GM12892 (cell line): ENCODE data around the gene STK36.

Source experiments
- DNase-seq: peaks from one replicate; pipeline ENCODE4 v3.0.0; 2011; ENCODE audit not compliant: insufficient read length
- FAIRE-seq: peaks from 2 replicates; lab custom pipeline; 2011; peaks lifted over from hg19 to GRCh38; lab: Jason Lieb, UNC
- POLR2A ChIP-seq: IDR thresholded peaks from 2 replicates; pipeline ENCODE4 v1.6.1; 2011; ENCODE audit warnings: low read depth, low read length, control low read depth
- POLR2AphosphoS5 ChIP-seq: IDR thresholded peaks from 2 replicates; pipeline ENCODE4 v1.6.1; 2011; ENCODE audit warnings: low read depth, low read length, control low read depth
- TAF1 ChIP-seq: IDR thresholded peaks from 2 replicates; pipeline ENCODE4 v1.6.1; 2011; ENCODE audit warnings: low read depth, mild to moderate bottlenecking, control low read depth, low read length, borderline replicate concordance

The STK36 gene

DNA sequence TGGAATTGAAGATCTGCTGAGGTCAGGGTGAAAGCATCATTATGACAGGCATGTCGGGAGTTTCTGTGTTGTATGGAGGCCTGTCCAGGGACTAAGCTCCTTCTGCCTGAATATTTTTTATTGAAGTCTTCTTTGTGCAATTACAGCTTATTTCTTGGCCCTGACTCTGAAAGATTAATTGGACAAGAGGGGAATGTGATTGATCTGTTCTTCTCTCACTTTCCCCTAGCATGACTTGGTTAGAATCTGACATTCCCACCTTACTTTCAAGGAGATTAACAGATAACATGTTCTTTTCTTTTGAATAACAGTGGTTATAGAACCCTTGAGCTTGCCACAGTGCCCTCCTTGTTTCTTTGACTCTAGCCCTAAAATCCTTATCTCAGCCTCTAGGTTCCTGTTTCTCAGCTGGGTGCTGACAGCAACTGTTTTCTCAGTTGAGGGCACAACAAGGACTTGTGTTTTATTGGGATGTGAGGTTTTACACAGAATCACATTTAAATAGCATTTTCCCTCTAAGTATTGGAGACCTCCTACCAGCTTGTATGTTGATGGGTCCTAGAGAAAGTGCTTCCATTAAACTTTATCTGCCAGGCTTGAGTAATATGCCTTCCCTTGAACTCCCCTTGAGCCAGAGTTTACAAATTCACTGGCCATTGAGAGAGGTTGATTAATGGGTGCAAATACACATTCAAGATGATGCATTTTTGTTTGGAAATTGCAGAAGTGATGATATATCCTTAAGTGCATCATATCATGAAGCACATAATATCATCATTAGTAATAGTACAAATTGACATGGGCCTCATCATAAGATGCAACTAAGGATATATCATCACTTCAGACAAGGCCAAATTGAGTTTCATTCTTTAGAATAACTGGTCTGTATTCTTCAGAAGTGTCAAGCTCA is 51.2 kb downstream of the STK36 start:
- FAIRE-seq (no peak), DNase-seq (no peak)
- no peak for TF ChIP-seq POLR2AphosphoS5
- no peak for TF ChIP-seq TAF1
- no peak for TF ChIP-seq POLR2A

DNA sequence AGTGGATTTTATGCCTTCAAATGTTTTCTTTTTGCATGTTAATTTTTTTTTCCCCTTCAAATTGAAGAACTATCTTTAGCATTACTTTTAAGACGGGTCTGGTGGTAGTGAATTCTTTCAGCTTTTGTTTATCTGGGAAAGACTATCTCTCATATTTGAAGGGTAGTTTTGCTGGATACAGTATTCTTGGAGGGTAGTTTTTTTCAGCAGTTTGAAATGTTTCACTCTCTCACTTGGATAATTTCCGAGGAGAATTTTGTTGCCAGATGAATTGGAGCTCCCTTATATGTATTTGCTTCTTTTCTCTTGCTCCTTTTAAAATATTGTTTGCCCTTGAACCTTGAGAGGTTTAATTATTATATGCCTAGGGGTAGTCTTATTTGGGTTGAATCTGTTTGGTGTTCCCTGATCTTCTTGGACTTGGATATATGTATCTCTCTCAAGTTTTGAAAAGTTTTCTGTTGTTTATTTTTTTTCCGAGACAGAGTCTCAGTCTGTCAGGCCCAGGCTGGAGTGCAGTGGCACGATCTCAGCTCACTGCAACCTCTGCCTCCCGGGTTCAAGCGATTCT is 54.2 kb downstream of the STK36 start:
- TF ChIP-seq TAF1 (no peak), POLR2A (no peak), POLR2AphosphoS5 (no peak)
- no peak for DNase-seq
- no peak for FAIRE-seq

- DNase-seq (no peak), FAIRE-seq (peak; percentile 54)
- TF ChIP-seq POLR2A (no peak), TAF1 (no peak), POLR2AphosphoS5 (no peak)
These were observed 55.7 kb downstream of the STK36 start for GRCh38 chr2:218727502-218728165.

DNA sequence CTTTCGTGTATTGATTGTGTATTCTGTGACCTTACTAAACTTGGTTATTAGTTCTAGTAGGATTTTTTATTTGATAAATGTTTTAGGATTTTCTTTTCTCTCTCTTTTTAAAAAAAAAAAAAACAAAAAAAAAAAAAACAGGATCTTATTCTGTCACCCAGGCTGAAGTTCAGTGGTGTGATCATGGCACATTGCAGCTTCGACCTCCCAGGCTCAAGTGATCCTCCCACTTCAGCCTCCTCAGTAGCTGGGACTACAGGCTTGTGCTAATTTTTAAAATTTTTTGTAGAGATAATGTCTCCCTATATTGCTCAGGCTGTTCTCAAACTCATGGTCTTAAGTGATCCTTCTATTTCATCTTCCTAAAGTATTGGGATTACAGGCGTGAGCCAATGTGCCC is 57.8 kb downstream of the STK36 start:
- DNase-seq (no peak), FAIRE-seq (no peak)
- no peak for TF ChIP-seq POLR2A
- TF ChIP-seq POLR2AphosphoS5 = no peak
- TF ChIP-seq TAF1 = no peak

GRCh38 chr2:218732052-218732760 is 60.3 kb downstream of the STK36 start:
- TF ChIP-seq TAF1 (no peak), POLR2A (no peak), POLR2AphosphoS5 (no peak)
- DNase-seq = no peak
- FAIRE-seq = no peak

GRCh38 chr2:218732761-218733158 is 60.9 kb downstream of the STK36 start:
- TF ChIP-seq POLR2A = no peak
- no peak for TF ChIP-seq TAF1
- TF ChIP-seq POLR2AphosphoS5 = no peak
- DNase-seq = no peak

GRCh38 chr2:218733171-218734021 is 61.5 kb downstream of the STK36 start:
- DNase-seq (no peak), FAIRE-seq (no peak)
- TF ChIP-seq POLR2AphosphoS5 (no peak), TAF1 (no peak), POLR2A (peak; percentile 33; the same call in 1 of the 2 replicates)

More at GRCh38 chr2:218732761-218733158, 60.9 kb downstream of the STK36 start:
- FAIRE-seq = no peak

DNA sequence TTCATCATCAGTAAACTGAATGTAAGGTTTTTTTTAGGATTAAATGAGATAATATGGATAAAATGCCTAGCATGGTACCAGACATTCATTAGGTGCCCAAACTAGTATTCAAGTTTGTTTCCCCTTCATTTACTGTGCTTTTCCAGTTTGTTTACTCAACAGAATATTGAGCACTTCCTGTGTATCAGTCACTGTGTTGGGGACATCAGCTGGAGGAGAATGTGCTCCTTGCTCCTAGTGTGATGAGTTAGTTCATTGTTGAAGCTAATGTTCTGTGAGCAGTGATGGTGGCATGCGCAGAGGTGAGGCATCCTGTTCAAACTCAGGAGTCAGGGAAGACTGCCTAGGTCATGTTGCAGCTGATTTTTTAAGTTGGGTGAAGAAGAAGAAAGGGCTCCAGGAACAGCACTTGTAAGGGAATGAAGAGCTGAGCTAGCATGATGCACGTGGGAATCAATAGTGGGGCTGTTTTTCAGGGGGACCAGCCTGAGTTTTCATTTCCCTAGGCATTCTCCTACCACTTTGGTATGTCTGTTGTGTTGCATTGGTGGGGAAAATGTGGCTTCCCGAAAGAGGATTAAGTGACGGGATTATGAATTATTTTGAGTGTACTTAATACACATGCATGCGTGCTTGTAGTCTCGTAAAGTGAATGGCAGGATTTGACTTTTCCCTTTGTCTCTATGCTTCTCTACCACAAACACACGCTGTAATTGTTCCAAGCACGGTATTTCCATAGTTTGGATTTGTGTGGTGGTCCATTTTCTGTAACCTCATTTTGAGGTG is 62.5 kb downstream of the STK36 start:
- no peak for DNase-seq
- TF ChIP-seq TAF1 = no peak
- no peak for TF ChIP-seq POLR2A
- no peak for TF ChIP-seq POLR2AphosphoS5
- no peak for FAIRE-seq

GRCh38 chr2:218736531-218736930 is 64.6 kb downstream of the STK36 start:
- FAIRE-seq = no peak

DNA sequence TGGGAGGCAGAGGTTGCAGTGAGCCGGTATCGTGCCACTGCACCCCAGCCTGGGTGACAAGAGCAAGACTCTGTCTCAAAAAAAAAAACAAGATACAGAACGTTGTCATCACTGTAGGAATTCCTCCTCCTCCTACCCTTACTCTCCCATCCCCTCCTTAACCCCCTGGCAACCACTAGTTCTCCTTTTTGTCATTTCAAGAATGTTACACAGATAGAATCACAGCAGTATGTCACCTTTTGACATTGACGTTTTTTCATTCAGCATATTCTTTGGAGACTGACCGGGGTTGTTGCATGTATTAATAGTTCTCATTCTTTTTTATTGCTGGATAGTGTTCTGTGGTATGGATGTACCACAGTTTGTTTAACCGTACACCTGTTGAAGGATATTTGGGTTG is 71.2 kb downstream of the STK36 start:
- DNase-seq (no peak), FAIRE-seq (peak; percentile 74)
- TF ChIP-seq TAF1 = no peak
- TF ChIP-seq POLR2AphosphoS5 = no peak
- TF ChIP-seq POLR2A = no peak

More at GRCh38 chr2:218736531-218736930, 64.6 kb downstream of the STK36 start:
- DNase-seq = no peak
- TF ChIP-seq POLR2AphosphoS5 = no peak
- no peak for TF ChIP-seq POLR2A
- no peak for TF ChIP-seq TAF1

DNA sequence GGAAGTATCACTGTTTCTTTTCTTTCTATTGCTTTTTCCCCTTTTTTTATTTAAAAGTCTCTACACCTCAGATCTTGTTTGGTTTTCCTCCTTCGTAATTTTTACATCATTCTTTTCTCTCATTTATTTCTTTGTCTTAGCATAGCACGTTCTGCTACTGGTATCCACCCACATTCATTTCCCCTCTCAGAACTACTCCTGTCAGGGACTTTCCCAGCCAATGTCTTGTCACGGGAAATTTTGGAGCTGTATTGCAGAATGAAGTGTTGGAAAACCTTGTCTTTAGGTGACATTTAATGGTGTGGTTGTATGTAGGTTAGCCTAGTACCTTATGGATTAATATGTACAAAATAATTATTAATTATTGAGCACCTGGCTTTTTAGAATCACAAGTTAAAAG is 72.7 kb downstream of the STK36 start:
- no peak for DNase-seq
- TF ChIP-seq POLR2AphosphoS5 (no peak), TAF1 (no peak), POLR2A (no peak)
- FAIRE-seq = peak; percentile 14
